K562 (cell line): ENCODE data around the gene PEX7.
"Not testable (repeated sequence)": the region's sequence is repeated elsewhere in the genome, so short reads cannot be mapped to it uniquely, and the experiment has no call there.

Experiments
- CEBPB ChIP-seq: fragments of 450-650 bp; IDR thresholded peaks from 2 replicates; pipeline ENCODE4 v1.6.1; 2016; ENCODE audit warnings: missing genetic modification characterization, missing compliant biosample characterization
- EZH2 ChIP-seq: IDR thresholded peaks from 2 replicates; pipeline ENCODE4 v1.6.1; 2012; ENCODE audit warnings: low read depth, mild to moderate bottlenecking, inconsistent platforms, low read length, borderline replicate concordance
- ZNF75A ChIP-seq: fragments of 450-650 bp; formaldehyde crosslinking; IDR thresholded peaks from 2 replicates; pipeline ENCODE4 v1.4.0; 2020; ENCODE audit warnings: mild to moderate bottlenecking
- TF ChIP-seq, protein P1 (sequence below): fragments of 250-450 bp; sonication (Bioruptor Pico); IDR thresholded peaks from 2 replicates; pipeline ENCODE4 v1.5.0; 2020; ENCODE audit warnings: mild to moderate bottlenecking

DNA sequence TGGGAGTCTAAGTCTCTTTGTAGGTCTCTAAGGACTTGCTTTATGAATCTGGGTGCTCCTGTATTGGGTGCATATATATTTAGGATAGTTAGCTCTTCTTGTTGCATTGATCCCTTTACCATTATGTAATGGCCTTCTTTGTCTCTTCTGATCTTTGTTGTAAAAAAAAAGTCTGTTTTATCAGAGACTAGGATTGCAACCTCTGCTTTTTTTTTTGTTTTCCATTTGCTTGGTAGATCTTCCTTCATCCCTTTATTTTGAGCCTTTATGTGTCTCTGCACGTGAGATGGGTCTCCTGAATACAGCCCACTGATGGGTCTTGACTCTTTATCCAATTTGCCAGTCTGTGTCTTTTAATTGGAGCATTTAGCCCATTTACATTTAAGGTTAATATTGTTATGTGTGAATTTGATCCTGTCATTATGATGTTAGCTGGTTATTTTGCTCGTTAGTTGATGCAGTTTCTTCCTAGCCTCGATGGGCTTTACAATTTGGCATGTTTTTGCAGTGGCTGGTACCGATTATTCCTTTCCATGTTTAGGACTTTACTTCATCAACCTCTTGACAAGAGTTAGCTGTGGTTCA lies 27.7 kb downstream of the PEX7 start:
- not testable (repeated sequence) for TF ChIP-seq ZNF75A (CRISPR knock-in tag); CEBPB (tag); EZH2
- TF ChIP-seq, protein P1, sequence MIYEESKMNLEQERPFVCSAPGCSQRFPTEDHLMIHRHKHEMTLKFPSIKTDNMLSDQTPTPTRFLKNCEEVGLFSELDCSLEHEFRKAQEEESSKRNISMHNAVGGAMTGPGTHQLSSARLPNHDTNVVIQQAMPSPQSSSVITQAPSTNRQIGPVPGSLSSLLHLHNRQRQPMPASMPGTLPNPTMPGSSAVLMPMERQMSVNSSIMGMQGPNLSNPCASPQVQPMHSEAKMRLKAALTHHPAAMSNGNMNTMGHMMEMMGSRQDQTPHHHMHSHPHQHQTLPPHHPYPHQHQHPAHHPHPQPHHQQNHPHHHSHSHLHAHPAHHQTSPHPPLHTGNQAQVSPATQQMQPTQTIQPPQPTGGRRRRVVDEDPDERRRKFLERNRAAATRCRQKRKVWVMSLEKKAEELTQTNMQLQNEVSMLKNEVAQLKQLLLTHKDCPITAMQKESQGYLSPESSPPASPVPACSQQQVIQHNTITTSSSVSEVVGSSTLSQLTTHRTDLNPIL (CRISPR knock-in tag): not testable (repeated sequence)
